SIG-M5 treated with dmso at 0.1 percent for 504 hours (cell line): ENCODE data around the gene CDKN2B-AS1.

Experiments
- DNase-seq: peaks from one replicate; lab custom pipeline; 2025; ENCODE audit not compliant: unreplicated experiment; lab: John Stamatoyannopoulos, UW

Gene CDKN2B-AS1

GRCh38 chr9:21982861-21983560 is 11.6 kb upstream of the CDKN2B-AS1 start:
- peak; percentile 10 for DNase-seq

GRCh38 chr9:21983561-21983935 is 11.0 kb upstream of the CDKN2B-AS1 start:
- peak; percentile 54 for DNase-seq

- DNase-seq: no peak
Measured at GRCh38 chr9:21984101-21984500, 10.5 kb upstream of the CDKN2B-AS1 start.

GRCh38 chr9:21985964-21986667 is 8.5 kb upstream of the CDKN2B-AS1 start:
- no peak for DNase-seq

GRCh38 chr9:21988056-21988990 is 6.3 kb upstream of the CDKN2B-AS1 start:
- DNase-seq: no peak

- DNase-seq: no peak
Measured at GRCh38 chr9:21989440-21990189, 5.0 kb upstream of the CDKN2B-AS1 start.

GRCh38 chr9:21991072-21991959 is 3.3 kb upstream of the CDKN2B-AS1 start:
- no peak for DNase-seq

- no peak for DNase-seq
Measured at GRCh38 chr9:21993007-21993406, 1.6 kb upstream of the CDKN2B-AS1 start.

GRCh38 chr9:21993893-21994555 is 567 bp upstream of the CDKN2B-AS1 start, which contains the start of gene CDKN2A:
Gene CDKN2A (minus strand): TSS chr9:21994392.
- DNase-seq: peak; percentile 61

- peak; percentile 85 for DNase-seq
Measured at GRCh38 chr9:21995006-21995665, 545 bp downstream of the CDKN2B-AS1 start.

GRCh38 chr9:21995666-21996398 is 1.2 kb downstream of the CDKN2B-AS1 start:
- peak; percentile 44 for DNase-seq

GRCh38 chr9:21996438-21996837 is 1.8 kb downstream of the CDKN2B-AS1 start:
- no peak for DNase-seq

- no peak for DNase-seq
Measured at GRCh38 chr9:21996858-21997257, 2.3 kb downstream of the CDKN2B-AS1 start.

GRCh38 chr9:21997480-21997879 is 2.9 kb downstream of the CDKN2B-AS1 start:
- DNase-seq: no peak

- no peak for DNase-seq
Measured at GRCh38 chr9:21998026-21998425, 3.4 kb downstream of the CDKN2B-AS1 start.

GRCh38 chr9:22002038-22002437 is 7.4 kb downstream of the CDKN2B-AS1 start:
- DNase-seq: no peak

GRCh38 chr9:22005021-22005701 is 10.6 kb downstream of the CDKN2B-AS1 start:
- DNase-seq: no peak
